Activated B cell treated with CpG ODN at 0.5 μM for 24 hours (primary cell): ENCODE measurements around the gene RIN1. TPM values are rescaled to one million over a fixed set of nuclear protein-coding genes. Genes with fewer than 3 reads are reported as not detected.
A peak's percentile ranks its signal among the peaks of the same experiment; 100 is the strongest.

Experiments
- ATAC-seq: fragments of 200-7000 bp; cut with Tn5 transposase; one replicate; pipeline ENCODE4 v1.10.0; 2021; ENCODE audit warnings: low read depth, mild to moderate bottlenecking, moderate library complexity
- CTCF ChIA-PET: fragments of 350-600 bp; sonication (Branson Sonifier 250); formaldehyde crosslinking; loops from one replicate; lab custom pipeline; 2021; ENCODE audit warnings: antibody characterized with exemption; lab: Charles Lee
- POLR2A ChIA-PET: fragments of 350-600 bp; sonication (Branson Sonifier 250); formaldehyde crosslinking; loops from one replicate; lab custom pipeline; 2021; ENCODE audit warnings: antibody characterized with exemption; lab: Charles Lee
- DNase-seq: peaks from one replicate; pipeline ENCODE4 v3.0.0; 2022
- H3K27ac Mint-ChIP-seq: one replicate; pipeline ENCODE4 v1.8.0; 2020; ENCODE audit warnings: mixed read lengths
- H3K27me3 Mint-ChIP-seq: one replicate; pipeline ENCODE4 v1.8.0; 2021; ENCODE audit warnings: mixed read lengths
- H3K36me3 Mint-ChIP-seq: one replicate; pipeline ENCODE4 v1.8.0; 2021; ENCODE audit warnings: low read depth, mixed read lengths
- H3K4me1 Mint-ChIP-seq: one replicate; pipeline ENCODE4 v1.8.0; 2021; ENCODE audit warnings: mixed read lengths
- H3K4me3 Mint-ChIP-seq: one replicate; pipeline ENCODE4 v1.8.0; 2020; ENCODE audit warnings: mild to moderate bottlenecking, mixed read lengths
- H3K9me3 Mint-ChIP-seq: one replicate; pipeline ENCODE4 v1.8.0; 2020; ENCODE audit warnings: mixed read lengths
- intact Hi-C: fragments of 100-400 bp; cut with micrococcal nuclease; formaldehyde crosslinking; loops from one replicate; pipeline ENCODE4 v1.15.1; 2024
- total RNA-seq: library from RNA; stranded (reverse); gene quantifications from 2 replicates; pipeline ENCODE4 v1.2.3, GENCODE V29; 2022
- TF ChIP-seq, protein P1 (sequence below): fragments of 200-600 bp; IDR thresholded peaks from one replicate; pipeline ENCODE4 v1.8.0; 2022; ENCODE audit warnings: antibody characterized with exemption, mild to moderate bottlenecking

The RIN1 gene
- total RNA-seq, 1 donor from 2014 or later: 0.98 TPM

DNA sequence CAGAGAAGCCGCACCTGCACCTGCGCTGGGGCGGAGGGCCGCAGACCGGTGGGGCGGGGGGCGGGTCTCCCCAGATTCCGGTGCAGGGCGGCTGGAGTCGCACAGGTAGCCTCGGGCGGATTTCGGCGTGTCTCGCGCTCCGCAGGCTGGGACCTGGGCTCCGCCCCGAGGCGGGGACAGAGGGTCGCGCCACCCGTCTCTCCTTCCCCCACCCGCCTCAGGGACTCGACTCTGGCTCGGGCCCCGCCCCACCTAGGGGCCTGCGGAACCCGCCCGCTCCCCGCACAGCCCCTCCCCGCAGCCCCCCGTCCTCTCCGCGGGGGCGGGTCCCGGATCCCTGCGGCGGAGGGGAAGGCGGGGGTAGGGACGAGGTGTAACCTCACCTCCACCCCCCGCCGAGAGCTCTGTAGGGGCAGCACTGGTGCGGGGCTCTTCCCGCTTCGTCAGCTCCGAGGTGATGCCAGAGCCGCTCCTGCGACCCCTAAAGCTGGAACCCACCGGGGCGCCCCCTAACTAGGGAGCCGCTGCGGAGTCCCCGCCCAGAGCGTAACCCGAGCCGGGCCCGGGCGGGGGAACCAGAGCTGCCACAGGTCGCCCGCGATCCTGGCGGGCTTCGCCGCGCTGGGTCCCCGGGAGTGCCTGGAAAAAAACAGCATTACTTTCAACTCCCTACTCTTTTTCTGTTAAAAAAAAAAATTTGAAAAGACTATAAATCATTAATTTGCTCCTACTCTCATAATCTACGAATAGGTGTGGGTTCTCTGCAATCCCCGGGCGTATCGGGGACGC, 35.6 kb upstream of the RIN1 start, which contains the start of gene SLC29A2:
Gene SLC29A2, minus strand, starts transcription at position 134 of the 789 bp plus-strand sequence. CDS start 169 bp downstream, outside the sequence.
- peak within 1 kb of the TSS; percentile 90 for H3K4me3 Mint-ChIP-seq
- peak; percentile 87 for ATAC-seq
- intact Hi-C loops: loop anchor here (1.0 to 5.0 kb wide), 6 partner anchors 14 to 585 kb away; partner anchors contain the start of genes PC and PELI3

DNA sequence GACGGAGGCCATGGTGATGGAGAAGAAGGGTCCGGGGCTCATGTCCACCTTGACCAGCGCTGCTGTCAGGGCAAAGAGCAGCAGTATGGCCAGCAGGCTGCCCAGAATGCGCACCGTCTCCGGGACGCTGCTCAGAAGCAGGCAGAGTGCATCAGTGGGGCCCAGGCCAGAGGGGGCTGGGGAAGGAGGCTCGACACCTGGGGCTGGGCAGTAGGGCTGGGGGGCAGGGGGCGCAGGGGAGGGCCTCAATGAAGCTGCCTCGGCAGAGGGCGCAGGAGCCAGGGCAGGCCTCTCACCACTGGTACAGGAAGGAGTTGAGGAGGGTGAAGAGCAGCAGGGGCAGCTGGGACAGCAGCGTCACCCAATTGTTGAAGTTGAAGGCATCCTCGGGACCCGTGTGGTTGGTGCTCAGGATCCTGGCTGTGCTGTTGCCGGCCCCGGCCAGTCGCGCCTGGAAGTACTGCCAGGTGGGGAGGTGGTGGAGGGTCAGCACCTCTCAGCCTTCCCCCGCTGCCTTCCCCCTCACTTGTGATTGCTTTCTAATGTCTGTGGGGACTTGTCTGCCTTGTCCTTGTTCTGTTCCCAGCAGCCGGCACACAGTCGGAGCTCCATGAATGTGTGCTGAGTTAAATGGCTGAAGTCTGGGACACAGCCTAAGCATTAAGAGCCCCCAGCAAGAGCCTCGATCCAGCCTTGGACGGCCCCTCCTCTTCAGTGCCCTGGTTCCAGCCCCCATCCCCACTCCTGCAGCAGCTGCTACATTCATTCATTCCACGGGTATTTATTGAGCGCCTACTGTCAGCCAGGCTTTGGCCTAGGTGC, 33.0 kb upstream of the RIN1 start:
- CTCF ChIA-PET: interaction anchor here (0.9 to 1.0 kb wide), 2 partner anchors 17 to 20 kb away, joined by 3 read pairs; no protein-coding TSS in a partner anchor
- H3K9me3 Mint-ChIP-seq: no peaks in the 10 kb centered on the region
- POLR2A ChIA-PET: interaction anchor here (3.2 kb wide), 1 partner anchor 57 kb away, joined by 24 read pairs; no protein-coding TSS in a partner anchor
- H3K27ac Mint-ChIP-seq: peak overlapping the region; percentile 57
- ATAC-seq (no peak), DNase-seq (no peak)
- intact Hi-C loops: no loop called here
- H3K4me1 Mint-ChIP-seq: peaks cover 15% of the 10 kb centered on the region
- H3K27me3 Mint-ChIP-seq: no peaks in the 10 kb centered on the region
- H3K36me3 Mint-ChIP-seq: peaks cover 5% of the 10 kb centered on the region
- TF ChIP-seq, protein P1, sequence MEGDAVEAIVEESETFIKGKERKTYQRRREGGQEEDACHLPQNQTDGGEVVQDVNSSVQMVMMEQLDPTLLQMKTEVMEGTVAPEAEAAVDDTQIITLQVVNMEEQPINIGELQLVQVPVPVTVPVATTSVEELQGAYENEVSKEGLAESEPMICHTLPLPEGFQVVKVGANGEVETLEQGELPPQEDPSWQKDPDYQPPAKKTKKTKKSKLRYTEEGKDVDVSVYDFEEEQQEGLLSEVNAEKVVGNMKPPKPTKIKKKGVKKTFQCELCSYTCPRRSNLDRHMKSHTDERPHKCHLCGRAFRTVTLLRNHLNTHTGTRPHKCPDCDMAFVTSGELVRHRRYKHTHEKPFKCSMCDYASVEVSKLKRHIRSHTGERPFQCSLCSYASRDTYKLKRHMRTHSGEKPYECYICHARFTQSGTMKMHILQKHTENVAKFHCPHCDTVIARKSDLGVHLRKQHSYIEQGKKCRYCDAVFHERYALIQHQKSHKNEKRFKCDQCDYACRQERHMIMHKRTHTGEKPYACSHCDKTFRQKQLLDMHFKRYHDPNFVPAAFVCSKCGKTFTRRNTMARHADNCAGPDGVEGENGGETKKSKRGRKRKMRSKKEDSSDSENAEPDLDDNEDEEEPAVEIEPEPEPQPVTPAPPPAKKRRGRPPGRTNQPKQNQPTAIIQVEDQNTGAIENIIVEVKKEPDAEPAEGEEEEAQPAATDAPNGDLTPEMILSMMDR: no peak
- H3K4me3 Mint-ChIP-seq: peak overlapping the region; percentile 53

More for the DNA sequence above, 35.6 kb upstream of the RIN1 start, which contains the start of gene SLC29A2:
- peak; percentile 78 for DNase-seq
- Mint-ChIP-seq H3K9me3 (no peaks in the 10 kb centered on the region), H3K36me3 (peaks cover 5% of the 10 kb centered on the region), H3K27me3 (no peaks in the 10 kb centered on the region), H3K27ac (peak within 1 kb of the TSS; percentile 94), H3K4me1 (peaks cover 15% of the 10 kb centered on the region)
- CTCF ChIA-PET: interaction anchor here (0.8 to 4.2 kb wide), 5 partner anchors 12 to 67 kb away, joined by 3 to 31 read pairs (median 4); partner anchors contain the start of gene MRPL11
- TF ChIP-seq, protein P1: no peak
- POLR2A ChIA-PET: interaction anchor here (0.6 to 3.2 kb wide), 20 partner anchors 8 to 980 kb away, joined by 3 to 34 read pairs (median 4); partner anchors contain the start of genes ACTN3, B4GAT1, BRMS1 and CD248

DNA sequence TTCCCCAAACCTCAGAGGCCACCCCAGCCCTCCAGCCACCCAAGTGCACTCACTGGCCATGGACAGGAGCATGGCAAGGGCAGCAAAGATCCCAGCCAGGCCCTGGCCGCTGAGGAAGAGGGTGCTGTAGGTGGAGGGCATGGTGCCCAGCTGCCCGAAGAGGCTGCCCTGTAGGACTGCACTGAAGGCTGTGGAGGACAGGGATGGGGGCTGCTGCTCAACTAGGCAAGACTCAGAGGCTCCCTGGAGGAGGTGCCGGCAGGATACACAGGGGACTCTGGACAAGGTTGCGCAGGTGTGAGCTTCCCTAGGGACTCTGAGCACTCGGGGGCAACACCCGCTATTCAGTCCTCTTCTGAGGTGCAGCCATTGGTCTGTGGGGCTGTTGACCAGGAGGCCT, 32.2 kb upstream of the RIN1 start:
- DNase-seq: no peak
- Mint-ChIP-seq H3K36me3 (peaks cover 5% of the 10 kb centered on the region), H3K4me1 (peaks cover 15% of the 10 kb centered on the region), H3K9me3 (no peaks in the 10 kb centered on the region), H3K27me3 (no peaks in the 10 kb centered on the region), H3K27ac (no peak overlapping the region), H3K4me3 (no peak overlapping the region)
- TF ChIP-seq, protein P1: no peak
- ChIA-PET CTCF (interaction anchor here (1.0 kb wide), 1 partner anchor 21 kb away, joined by 3 read pairs; no protein-coding TSS in a partner anchor), POLR2A (no interaction called here)
- intact Hi-C loops: no loop called here
- ATAC-seq: no peak

DNA sequence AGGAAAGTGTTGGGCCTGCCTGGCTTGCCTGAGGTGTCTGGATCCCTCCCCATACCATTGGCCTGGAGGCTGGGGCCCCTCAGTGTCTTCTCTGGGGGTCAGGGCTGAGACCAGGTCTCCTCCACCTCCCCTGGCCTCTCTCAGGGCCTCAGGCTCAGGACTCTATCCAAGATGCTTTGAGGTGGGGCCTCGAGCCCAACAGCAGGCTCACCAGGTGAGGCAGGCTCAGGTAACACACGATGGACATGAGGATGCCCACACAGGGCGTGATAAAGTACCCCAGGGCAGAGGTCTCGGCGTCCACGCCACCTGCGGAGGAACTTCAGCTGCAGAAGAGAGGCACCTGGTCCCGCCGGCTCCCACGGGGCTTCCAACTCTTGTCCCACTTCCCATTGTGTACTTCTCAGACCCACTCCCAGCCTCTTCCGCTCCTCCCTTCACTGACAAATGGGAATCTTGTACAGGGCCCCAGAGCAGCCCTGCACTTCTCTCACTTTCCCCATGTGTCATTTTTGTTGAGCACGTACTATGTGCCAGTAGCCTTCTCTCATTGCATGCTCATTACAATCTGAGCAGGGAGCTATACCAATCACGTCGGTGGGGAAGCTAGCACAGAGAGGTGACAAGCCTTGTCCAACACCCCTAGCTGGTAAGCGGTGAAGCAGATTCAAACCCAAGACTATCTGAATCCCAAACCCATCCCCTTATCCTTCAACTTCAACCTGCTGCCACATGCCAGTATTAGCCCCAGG, 31.5 kb upstream of the RIN1 start:
- ATAC-seq (no peak), DNase-seq (no peak)
- ChIA-PET POLR2A (no interaction called here), CTCF (interaction anchor here (1.0 kb wide), 1 partner anchor 21 kb away, joined by 3 read pairs; no protein-coding TSS in a partner anchor)
- H3K9me3 Mint-ChIP-seq: no peaks in the 10 kb centered on the region
- H3K36me3 Mint-ChIP-seq: peaks cover 5% of the 10 kb centered on the region
- H3K27me3 Mint-ChIP-seq: no peaks in the 10 kb centered on the region
- no peak overlapping the region for H3K4me3 Mint-ChIP-seq
- peaks cover 14% of the 10 kb centered on the region for H3K4me1 Mint-ChIP-seq
- TF ChIP-seq, protein P1: no peak
- H3K27ac Mint-ChIP-seq: no peak overlapping the region
- intact Hi-C loops: no loop called here
